Amygdala (tissue), 56 donors: ENCODE measurements around the gene TCEAL7.

ENCODE experiments used
- DNase-seq, 56 donors: peaks; one replicate each; lab custom pipeline; 2025; lab: John Stamatoyannopoulos, UW

Gene TCEAL7

DNA sequence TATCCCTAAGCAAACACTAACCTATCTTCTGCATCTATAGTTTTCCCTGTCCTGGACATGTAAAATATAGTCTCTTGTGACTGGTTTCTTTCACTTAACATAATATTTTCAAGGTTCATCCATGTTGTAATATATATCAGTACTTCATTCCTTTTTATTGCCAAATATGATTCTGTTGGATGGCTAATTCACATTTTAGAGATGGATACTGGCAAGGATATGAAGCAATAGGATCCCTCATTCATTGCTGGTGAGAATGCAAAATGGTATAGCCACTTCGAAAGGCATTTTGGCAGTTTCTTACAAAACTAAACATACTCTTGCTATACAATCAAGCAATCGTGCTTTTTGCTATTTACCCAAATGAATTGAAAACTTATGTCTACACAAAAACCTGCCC, 33.0 kb downstream of the TCEAL7 start:
- DNase-seq: no peak

DNA sequence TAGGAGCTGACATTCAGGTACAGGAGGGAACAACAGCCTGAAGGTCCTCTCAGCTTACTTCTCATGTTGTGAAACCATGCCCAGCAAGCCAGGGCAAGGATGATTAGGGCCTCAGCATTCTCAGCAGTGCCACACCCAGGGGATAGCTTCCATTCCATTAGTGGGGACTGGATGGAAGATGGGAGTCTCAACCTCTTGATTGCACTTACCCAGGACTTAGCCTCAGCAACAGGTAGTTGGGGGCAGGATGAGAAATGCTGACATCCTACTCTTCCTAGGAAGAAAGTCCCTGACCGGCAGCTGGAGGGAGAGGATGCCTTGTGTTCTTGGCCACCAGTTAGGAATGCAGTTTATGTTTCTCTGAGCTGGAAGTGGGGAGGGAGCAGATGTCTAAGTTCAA, 37.5 kb downstream of the TCEAL7 start:
- no peak for DNase-seq

DNA sequence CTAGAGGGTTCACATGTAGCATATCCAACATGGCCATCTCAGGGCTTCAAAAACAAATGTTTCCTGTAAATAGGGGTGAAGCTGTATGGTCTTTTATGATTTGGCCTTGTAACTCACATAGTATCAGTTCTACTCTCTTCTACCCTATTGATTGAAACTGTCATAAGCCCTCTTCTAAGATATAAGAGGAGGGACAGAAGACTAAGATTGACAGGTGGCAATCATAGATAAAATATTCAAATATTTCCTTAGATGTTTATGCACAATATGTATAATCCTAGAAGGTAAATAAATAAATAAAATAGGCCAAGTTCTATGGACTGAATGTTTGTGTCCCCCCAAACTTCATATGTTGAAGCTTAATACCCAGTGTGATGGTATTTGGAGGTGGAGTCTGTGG, 39.4 kb downstream of the TCEAL7 start:
- no peak for DNase-seq

DNA sequence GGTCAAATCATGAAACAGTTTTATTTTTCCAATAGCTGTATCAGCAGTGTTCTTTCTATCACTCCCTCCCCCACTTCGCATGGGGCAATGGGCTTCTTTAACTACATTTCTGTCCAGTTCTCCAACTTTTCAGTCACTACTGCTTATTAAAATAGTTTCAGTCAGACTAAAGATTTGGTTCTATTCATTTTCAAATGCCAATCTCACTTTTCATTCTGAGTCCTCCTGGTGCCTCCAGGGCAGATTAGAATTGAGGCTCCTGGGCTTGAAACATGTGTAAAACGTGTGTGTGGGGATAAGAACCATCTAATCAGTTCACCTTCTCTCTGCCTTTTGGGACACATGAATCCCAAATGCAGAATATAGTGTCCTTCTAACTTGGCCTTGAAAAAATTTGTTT, 42.8 kb downstream of the TCEAL7 start:
- DNase-seq: no peak

DNA sequence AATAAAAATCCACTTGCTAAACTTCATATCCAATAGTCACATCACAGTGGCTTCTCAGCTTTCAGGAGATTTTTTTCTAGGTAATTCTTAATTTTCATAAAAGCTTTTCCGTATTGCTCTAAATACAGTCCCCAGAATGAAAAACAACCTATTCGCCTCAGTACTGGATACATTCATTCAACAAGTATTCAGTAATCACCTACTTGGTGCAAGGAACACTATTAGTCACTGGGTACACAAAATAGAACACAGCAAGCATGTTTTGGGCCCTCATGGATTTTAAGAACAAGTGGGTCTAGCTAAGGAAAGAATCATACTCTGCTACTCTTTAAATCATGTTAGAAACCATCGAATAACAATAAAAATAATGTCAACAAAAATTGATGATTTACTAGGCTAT, 43.5 kb downstream of the TCEAL7 start:
- no peak for DNase-seq

DNA sequence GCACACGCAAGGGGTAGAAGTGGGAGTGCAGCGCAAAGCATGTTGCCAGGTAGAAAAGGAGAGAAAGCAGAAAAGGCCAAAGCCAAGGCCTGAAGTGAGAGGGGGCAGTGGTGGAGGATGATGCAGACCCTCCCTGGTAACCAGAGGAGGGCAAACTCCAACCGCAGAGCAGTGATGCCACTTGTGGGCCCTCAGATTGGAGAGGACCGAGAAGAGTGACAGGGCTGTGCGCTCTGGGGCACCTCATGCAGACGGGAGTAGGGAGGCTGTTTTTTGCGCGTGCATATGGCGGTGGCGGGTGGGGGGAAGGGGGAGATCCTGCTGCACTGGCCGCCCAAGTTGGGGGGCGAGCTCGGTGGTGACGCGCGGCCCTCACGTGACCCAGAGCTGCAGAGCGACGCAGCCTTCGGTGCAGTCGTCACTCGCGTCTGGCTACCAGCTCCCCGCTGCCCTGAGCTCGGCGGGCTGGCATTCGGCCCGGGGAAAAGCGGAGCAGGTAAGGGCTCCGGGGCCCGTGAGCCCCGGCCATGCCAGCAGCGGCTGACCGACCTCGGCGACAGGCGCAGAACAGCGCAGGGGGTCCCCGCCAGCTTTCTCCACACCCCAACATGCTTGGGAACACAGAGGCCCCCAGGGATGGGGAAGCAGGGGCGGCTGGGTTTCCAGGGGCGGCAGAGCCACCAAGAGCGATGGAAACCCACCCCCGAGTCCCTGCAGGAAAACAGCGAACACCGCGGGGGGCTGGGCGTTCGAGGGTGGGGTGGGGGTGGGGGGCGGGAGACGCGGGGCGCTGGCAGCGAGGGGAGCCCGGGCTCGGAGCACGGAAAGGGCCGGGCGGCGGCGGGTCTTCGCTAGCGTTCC, 46.3 kb downstream of the TCEAL7 start, which contains the start of gene BEX3:
Gene BEX3, plus strand, starts transcription at position 421 of the 861 bp plus-strand sequence. CDS start 984 bp downstream, outside the sequence.
- peak in 54 of 56 donors; percentile 1 to 76 (median 42) for DNase-seq

DNA sequence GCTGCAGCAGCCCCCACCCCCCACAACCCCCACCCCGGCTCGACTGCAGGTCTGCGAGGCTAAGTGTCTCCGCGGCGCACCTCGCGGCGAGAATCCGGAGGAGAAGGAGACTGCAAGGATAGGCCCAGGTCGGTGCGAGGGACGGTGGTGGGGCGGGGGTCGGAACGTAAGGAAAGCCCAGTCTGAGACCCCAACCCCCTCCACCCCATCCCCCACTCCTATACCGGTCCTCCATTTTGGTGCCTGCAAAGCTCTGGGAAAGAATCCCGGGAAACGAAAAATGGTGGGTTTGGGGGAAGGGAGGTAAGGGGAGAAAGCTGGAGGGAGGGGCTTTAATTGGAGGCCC, 46.9 kb downstream of the TCEAL7 start:
- peak in 25 of 56 donors; percentile 0 to 26 (median 7) for DNase-seq

DNA sequence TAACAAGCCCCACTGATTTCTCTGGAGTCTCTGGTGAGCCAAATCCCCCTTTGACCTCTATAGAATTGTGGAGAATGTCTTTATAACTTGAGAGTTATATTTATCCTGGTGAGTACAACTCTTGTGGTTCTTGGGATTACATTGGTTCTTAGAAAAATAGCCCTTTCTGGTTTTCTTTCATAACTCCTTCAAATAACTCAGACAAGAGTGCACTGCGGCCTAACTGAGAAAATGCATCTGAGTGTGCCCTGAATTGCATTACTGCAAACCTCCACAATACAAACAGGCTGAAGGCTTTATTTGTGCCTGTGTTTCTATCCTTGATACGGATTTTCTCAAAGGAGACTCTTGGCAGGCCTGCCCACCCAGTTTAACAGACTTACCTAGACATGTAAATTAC, 49.0 kb downstream of the TCEAL7 start:
- no peak for DNase-seq
